Brain microvascular endothelial cell (primary cell): ENCODE data around the gene TEKT1.
"Not testable (repeated sequence)": the region's sequence is repeated elsewhere in the genome, so short reads cannot be mapped to it uniquely, and the experiment has no call there.

ENCODE experiments used
- DNase-seq: peaks from one replicate; pipeline ENCODE4 v3.0.0-alpha.2; 2020
- H3K27ac ChIP-seq: fragments of 250-450 bp; sonication (Bioruptor Pico); 2 replicates; pipeline ENCODE4 v1.5.1; 2020; ENCODE audit warnings: mild to moderate bottlenecking, moderate library complexity
- H3K27me3 ChIP-seq: fragments of 250-450 bp; sonication (Bioruptor Pico); replicated peaks from 2 replicates; pipeline ENCODE4 v1.5.1; 2020; ENCODE audit warnings: mild to moderate bottlenecking
- H3K36me3 ChIP-seq: fragments of 250-450 bp; sonication (Bioruptor Pico); replicated peaks from 2 replicates; pipeline ENCODE4 v1.5.1; 2020; ENCODE audit warnings: mild to moderate bottlenecking
- H3K4me3 ChIP-seq: 2 replicates; pipeline ENCODE4 v1.5.1; 2011; ENCODE audit warnings: low read depth, mild to moderate bottlenecking, control low read depth, low read length, moderate library complexity
- CTCF ChIP-seq: IDR thresholded peaks from 2 replicates; pipeline ENCODE4 v1.5.1; 2011; ENCODE audit warnings: low read depth, mild to moderate bottlenecking, moderate library complexity, low read length, control low read depth, inconsistent platforms; ENCODE audit errors: missing control alignments
- in situ Hi-C: cut with HindIII; loops from 2 replicates; pipeline ENCODE4 v1.10.0; 2017; ENCODE audit warnings: low sequenced_read_pairs, low pct_ligation_motif_present

Gene TEKT1

GRCh38 chr17:6823011-6823442, 8.5 kb downstream of the TEKT1 start:
- Histone ChIP-seq H3K36me3 (no peaks in the 10 kb centered on the region), H3K27ac (no peak overlapping the region), H3K27me3 (no peaks in the 10 kb centered on the region), H3K4me3 (no peak overlapping the region)
- in situ Hi-C loops: no loop called here
- no peak for TF ChIP-seq CTCF
- DNase-seq: no peak

- no peak overlapping the region for H3K4me3 ChIP-seq
- H3K36me3 ChIP-seq: no peaks in the 10 kb centered on the region
- in situ Hi-C loops: no loop called here
- no peak overlapping the region for H3K27ac ChIP-seq
- no peak for TF ChIP-seq CTCF
- H3K27me3 ChIP-seq: no peaks in the 10 kb centered on the region
- DNase-seq: no peak
Measured at GRCh38 chr17:6818938-6819337, 12.6 kb downstream of the TEKT1 start.

GRCh38 chr17:6816368-6816767, 15.2 kb downstream of the TEKT1 start:
- DNase-seq, H3K27ac ChIP-seq, H3K27me3 ChIP-seq, in situ Hi-C loops, H3K36me3 ChIP-seq, H3K4me3 ChIP-seq: not testable (repeated sequence)

- Histone ChIP-seq H3K4me3 (no peak overlapping the region), H3K27me3 (no peaks in the 10 kb centered on the region), H3K27ac (no peak overlapping the region), H3K36me3 (no peaks in the 10 kb centered on the region)
- no peak for TF ChIP-seq CTCF
- DNase-seq: no peak
- in situ Hi-C loops: no loop called here
Measured at GRCh38 chr17:6815775-6816174, 15.8 kb downstream of the TEKT1 start.

GRCh38 chr17:6812295-6812694, 19.2 kb downstream of the TEKT1 start:
- DNase-seq: no peak
- no peaks in the 10 kb centered on the region for H3K36me3 ChIP-seq
- no peak for TF ChIP-seq CTCF

GRCh38 chr17:6811510-6811909, 20.0 kb downstream of the TEKT1 start:
- DNase-seq: no peak
- TF ChIP-seq CTCF: no peak
- Histone ChIP-seq H3K36me3 (no peaks in the 10 kb centered on the region), H3K27me3 (no peaks in the 10 kb centered on the region), H3K27ac (no peak overlapping the region), H3K4me3 (no peak overlapping the region)
- in situ Hi-C loops: no loop called here

More at GRCh38 chr17:6812295-6812694, 19.2 kb downstream of the TEKT1 start:
- no peak overlapping the region for H3K27ac ChIP-seq
- no peak overlapping the region for H3K4me3 ChIP-seq
- no peaks in the 10 kb centered on the region for H3K27me3 ChIP-seq
- in situ Hi-C loops: no loop called here
